Lung (tissue), 12 donors: ENCODE data around the gene COG2. TPM values are rescaled to one million over a fixed set of nuclear protein-coding genes. Genes with fewer than 3 reads are reported as not detected.
"Not testable (repeated sequence)": the region's sequence is repeated elsewhere in the genome, so short reads cannot be mapped to it uniquely, and the experiment has no call there.

Experiments
- ATAC-seq: fragments of 200-7000 bp; cut with Tn5 transposase; one replicate; pipeline ENCODE4 v1.9.1; 2020; ENCODE audit warnings: moderate number of reproducible peaks; ENCODE audit not compliant: insufficient read depth, low FRiP score
- DNase-seq, 3 donors: peaks; one replicate each; pipeline ENCODE4 v3.0.0-alpha.2; 2013 to 2017
- H3K27ac ChIP-seq, 2 donors: one replicate each; pipeline ENCODE4 v1.5.1; 2013; ENCODE audit warnings: mild to moderate bottlenecking in 2 of 2, moderate library complexity in 2 of 2, control low read depth in 1 of 2, inconsistent platforms in 1 of 2, low read depth in 1 of 2, low read length in 1 of 2
- H3K27me3 ChIP-seq, 3 donors: one replicate each; pipeline ENCODE4 v1.5.1; 2013; ENCODE audit warnings: low read length in 2 of 3; ENCODE audit not compliant: control insufficient read depth in 3 of 3, insufficient read depth in 3 of 3
- H3K36me3 ChIP-seq, 4 donors: one replicate each; pipeline ENCODE4 v1.5.1; 2013; ENCODE audit warnings: low read length in 4 of 4, mild to moderate bottlenecking in 1 of 4, moderate library complexity in 1 of 4; ENCODE audit not compliant: control insufficient read depth in 4 of 4, insufficient read depth in 4 of 4
- H3K4me1 ChIP-seq, 5 donors: one replicate each; pipeline ENCODE4 v1.5.1; 2013; ENCODE audit warnings: low read length in 5 of 5, mild to moderate bottlenecking in 2 of 5, moderate library complexity in 1 of 5; ENCODE audit not compliant: control insufficient read depth in 5 of 5, insufficient read depth in 5 of 5
- H3K4me3 ChIP-seq: one replicate; pipeline ENCODE4 v1.5.1; 2013; ENCODE audit warnings: mild to moderate bottlenecking, control low read depth, moderate library complexity
- H3K9ac ChIP-seq, 2 donors: one replicate each; pipeline ENCODE4 v1.5.1; 2013; ENCODE audit warnings: low read length in 2 of 2, control low read depth in 1 of 2; ENCODE audit not compliant: insufficient read depth in 1 of 2
- H3K9me3 ChIP-seq, 4 donors: one replicate each; pipeline ENCODE4 v1.5.1; 2013; ENCODE audit warnings: low read length in 3 of 4, mild to moderate bottlenecking in 1 of 4, moderate library complexity in 1 of 4; ENCODE audit not compliant: control insufficient read depth in 4 of 4, insufficient read depth in 3 of 4
- WGBS, 2 donors: extraction: QIAGEN DNeasy Blood & Tissue Kit; methylation state at CpG; one replicate each; pipeline ENCODE4 v1.1.7; 2013; 5-methylcytosine and 5-hydroxymethylcytosine counted together
- polyA plus RNA-seq, 2 donors: library from polyadenylated mRNA; stranded (reverse); fragments of 200-250 nt; gene quantifications; one replicate each; pipeline ENCODE4 v1.2.1, GENCODE V29; 2013
- total RNA-seq, 2 donors: library from RNA; depleted of rRNA in 1 of 2; stranded (reverse); fragments of >200 nt in 1 of 2; gene quantifications; one replicate each; pipeline ENCODE4 v1.2.1, GENCODE V29; 2014 to 2021
- TF ChIP-seq, protein P1 (sequence below): IDR thresholded peaks from 2 replicates; pipeline ENCODE4 v1.5.1; 2012; ENCODE audit warnings: mild to moderate bottlenecking; ENCODE audit errors: control extremely low read depth, extremely low read depth
- donor health status: control.
- donor health status: control.
- donor health status: Bipolar disorder and iron deficiency.
- donor health status: healthy.
- donor health status: DM: yes; HTN: yes; CAD: no.

COG2 gene
- total and polyA plus RNA-seq, 4 donors, result 8.6 to 41.0 (median 17.5) TPM

DNA sequence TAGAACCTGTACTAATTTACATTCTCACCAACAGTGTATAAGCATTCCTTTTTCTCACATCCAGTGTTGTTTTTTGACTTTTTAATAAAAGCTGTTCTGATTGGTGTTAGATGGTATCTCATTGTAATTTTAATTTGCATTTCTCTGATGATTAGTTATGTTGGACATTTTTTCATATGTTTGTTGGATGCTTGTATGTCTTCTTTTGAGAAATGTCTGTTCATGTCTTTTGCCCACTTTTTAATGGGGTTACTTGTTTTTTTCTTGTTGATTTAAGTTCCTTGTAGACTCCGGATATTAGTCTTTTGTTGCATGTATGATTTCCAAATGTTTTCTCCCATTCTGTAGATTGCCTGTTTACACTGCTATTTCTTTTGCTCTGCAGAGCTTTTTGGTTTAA is 8.0 kb downstream of the COG2 start:
- peaks cover 0 to 6% (median 3%) of the 10 kb centered on the region in 4 donors for H3K36me3 ChIP-seq
- ATAC-seq (no peak), DNase-seq (no peak)
- WGBS, 2 donors, result 96 to 100% methylated on average over 1 of the region's 1 CpG
- no peak overlapping the region for H3K9ac ChIP-seq
- H3K9me3 ChIP-seq, result no peaks in the 10 kb centered on the region
- no peaks in the 10 kb centered on the region for H3K27me3 ChIP-seq
- H3K27ac ChIP-seq, result no peak overlapping the region
- TF ChIP-seq, protein P1, sequence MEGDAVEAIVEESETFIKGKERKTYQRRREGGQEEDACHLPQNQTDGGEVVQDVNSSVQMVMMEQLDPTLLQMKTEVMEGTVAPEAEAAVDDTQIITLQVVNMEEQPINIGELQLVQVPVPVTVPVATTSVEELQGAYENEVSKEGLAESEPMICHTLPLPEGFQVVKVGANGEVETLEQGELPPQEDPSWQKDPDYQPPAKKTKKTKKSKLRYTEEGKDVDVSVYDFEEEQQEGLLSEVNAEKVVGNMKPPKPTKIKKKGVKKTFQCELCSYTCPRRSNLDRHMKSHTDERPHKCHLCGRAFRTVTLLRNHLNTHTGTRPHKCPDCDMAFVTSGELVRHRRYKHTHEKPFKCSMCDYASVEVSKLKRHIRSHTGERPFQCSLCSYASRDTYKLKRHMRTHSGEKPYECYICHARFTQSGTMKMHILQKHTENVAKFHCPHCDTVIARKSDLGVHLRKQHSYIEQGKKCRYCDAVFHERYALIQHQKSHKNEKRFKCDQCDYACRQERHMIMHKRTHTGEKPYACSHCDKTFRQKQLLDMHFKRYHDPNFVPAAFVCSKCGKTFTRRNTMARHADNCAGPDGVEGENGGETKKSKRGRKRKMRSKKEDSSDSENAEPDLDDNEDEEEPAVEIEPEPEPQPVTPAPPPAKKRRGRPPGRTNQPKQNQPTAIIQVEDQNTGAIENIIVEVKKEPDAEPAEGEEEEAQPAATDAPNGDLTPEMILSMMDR, result no peak
- no peak overlapping the region for H3K4me3 ChIP-seq
- peaks cover 0 to 7% (median 0%) of the 10 kb centered on the region in 5 donors for H3K4me1 ChIP-seq

- no peaks in the 10 kb centered on the region for H3K27me3 ChIP-seq
- ATAC-seq (no peak), DNase-seq (no peak)
- TF ChIP-seq, protein P1, result no peak
- 97 to 98% methylated on average over 2 of the region's 2 CpGs for WGBS, 2 donors
- H3K4me3 ChIP-seq, result no peak overlapping the region
- H3K9me3 ChIP-seq, result no peaks in the 10 kb centered on the region
- H3K9ac ChIP-seq, result no peak overlapping the region
- H3K4me1 ChIP-seq, result peaks cover 0 to 7% (median 0%) of the 10 kb centered on the region in 5 donors
- H3K27ac ChIP-seq, result no peak overlapping the region
- H3K36me3 ChIP-seq, result peaks cover 0 to 4% (median 3%) of the 10 kb centered on the region in 4 donors
These were observed 9.0 kb downstream of the COG2 start for GRCh38 chr1:230651235-230651634.

DNA sequence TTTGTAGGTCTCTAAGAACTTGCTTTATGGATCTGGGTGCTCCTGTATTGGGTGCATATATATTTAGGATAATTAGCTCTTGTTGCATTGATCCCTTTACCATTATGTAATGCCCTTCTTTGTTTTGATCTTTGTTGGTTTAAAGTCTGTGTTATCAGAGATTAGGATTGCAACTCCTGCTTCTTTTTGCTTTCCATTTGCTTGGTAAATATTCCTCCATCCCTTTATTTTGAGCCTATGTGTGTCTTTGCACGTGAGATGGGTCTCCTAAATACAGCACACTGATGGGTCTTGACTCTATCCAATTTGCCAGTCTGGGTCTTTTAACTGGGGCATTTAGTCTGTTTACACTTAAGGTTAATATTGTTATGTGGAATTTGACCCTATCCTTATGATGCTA is 14.4 kb downstream of the COG2 start:
- H3K9ac ChIP-seq, H3K27me3 ChIP-seq, H3K27ac ChIP-seq, ATAC-seq, H3K4me3 ChIP-seq, H3K9me3 ChIP-seq, DNase-seq, H3K4me1 ChIP-seq: not testable (repeated sequence)
- H3K36me3 ChIP-seq, result peaks cover 0 to 10% (median 5%) of the 10 kb centered on the region in 4 donors
- WGBS, 2 donors, result 88 to 94% methylated on average over 1 of the region's 1 CpG

DNA sequence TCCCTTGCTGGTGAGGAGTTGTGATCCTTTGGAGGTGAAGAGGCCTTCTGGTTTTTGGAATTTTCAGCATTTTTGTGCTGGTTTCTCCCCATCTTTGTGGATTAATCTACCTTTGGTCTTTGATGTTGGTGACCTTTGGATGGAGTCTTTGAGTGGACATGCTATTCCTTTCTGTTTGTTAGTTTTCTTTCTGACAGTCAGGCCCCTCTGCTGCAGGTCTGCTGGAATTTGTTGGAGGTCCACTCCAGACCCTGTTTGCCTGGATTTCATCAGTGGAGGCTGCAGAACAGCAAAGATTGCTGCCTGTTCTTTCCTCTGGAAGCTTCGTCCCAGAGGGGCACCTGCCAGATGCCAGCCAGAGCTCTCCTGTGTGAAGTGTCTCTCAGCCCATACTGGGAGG is 15.8 kb downstream of the COG2 start:
- H3K4me3 ChIP-seq, H3K4me1 ChIP-seq, ATAC-seq, H3K27ac ChIP-seq, H3K9ac ChIP-seq, H3K27me3 ChIP-seq, DNase-seq, H3K9me3 ChIP-seq: not testable (repeated sequence)
- H3K36me3 ChIP-seq, result peaks cover 0 to 10% (median 6%) of the 10 kb centered on the region in 4 donors
- WGBS, 2 donors, result 88 to 89% methylated on average over 1 of the region's 1 CpG
